ENCODE measurements around the gene VWF. TPM values are rescaled to one million over a fixed set of nuclear protein-coding genes. Genes with fewer than 3 reads are reported as not detected.
A peak's percentile ranks its signal among the peaks of the same experiment; 100 is the strongest.
"Not testable (repeated sequence)": the region's sequence is repeated elsewhere in the genome, so short reads cannot be mapped to it uniquely, and the experiment has no call there.

VWF gene
- 0.13 and 0.37 TPM in 2 replicates for total RNA-seq (2014; rRNA removed; shearing (Covaris generic))
- 0.48 and 1.4 TPM in 2 replicates for polyA plus RNA-seq (2015; cell fraction: cytosol; rRNA removed)
- polyA plus RNA-seq (2015; cell fraction: nucleus; rRNA removed): 0.22 and 0.78 TPM in 2 replicates

DNA sequence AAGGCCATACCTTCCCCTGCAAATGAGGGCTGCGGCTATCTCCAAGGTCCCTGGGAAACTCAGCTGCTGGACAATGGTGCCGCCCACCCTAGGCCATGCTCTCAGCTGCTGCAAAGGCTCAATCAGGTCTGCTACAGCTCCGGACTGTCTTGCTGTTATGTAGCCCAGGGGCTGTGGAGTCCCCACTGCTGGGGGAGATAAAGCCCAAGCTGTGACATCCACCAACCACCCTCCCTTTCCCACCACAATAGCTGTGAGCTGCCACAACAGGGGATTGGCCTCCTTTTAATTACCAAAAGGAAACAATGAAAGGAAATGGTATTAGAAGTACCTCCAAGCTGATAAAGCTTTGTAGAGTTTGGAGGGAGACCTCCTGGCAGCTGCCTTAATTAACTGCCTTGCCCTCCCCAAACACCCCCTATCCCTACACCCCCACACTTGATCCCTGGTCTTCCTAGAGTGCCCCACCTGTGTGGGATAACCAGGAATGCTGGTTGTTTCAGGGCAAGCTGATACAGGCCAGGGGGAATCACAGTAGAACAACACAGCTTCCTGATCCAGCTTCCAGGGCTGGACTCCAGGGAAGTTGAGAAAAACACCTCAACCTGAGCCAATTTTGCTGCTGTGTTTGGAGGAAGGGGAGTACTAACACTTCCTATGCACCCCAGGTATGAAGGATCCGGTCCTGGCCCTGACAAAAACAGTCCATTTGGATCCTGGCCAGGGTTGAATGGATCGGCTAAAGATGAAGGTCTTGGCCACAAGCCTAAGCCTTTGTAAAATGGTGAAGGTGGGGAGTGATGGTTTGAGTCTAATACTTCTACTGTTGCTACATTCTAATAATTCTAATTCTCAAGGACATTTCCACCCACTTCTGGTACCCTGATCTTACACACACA, at the start of gene VWF:
Gene VWF, minus strand, starts transcription at position 260 of the 899 bp plus-strand sequence. CDS start 1,474 bp downstream, outside the sequence.
- in situ Hi-C loops (cut with HindIII; ENCODE audit: low pct_unique_long_range_greater_than_20kb, low sequenced_read_pairs): no loop called here
- DNase-seq (ENCODE audit: low read depth, low spot score): no peak

DNA sequence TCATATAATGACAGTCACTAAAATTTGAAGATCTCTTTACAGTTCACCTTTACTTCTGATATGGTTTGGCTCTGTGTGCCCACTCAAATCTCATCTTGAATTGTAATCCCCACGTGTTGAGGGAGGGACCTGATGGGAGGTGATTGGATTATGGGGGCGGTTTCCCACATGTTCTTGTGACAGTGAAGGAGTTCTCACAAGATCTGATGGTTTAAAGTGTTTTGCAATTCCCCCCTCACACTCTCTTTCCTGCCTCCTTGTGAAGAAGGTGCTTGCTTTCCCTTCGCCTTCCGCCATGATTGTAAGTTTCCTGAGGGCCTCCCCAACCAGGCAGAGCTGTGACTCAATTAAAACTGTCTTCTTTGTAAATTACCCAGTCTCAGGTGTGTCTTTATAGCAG, 48.4 kb upstream of the VWF start:
- DNase-seq (ENCODE audit: low read depth, low spot score): no peak
- in situ Hi-C loops (cut with HindIII; ENCODE audit: low pct_unique_long_range_greater_than_20kb, low sequenced_read_pairs): no loop called here

DNA sequence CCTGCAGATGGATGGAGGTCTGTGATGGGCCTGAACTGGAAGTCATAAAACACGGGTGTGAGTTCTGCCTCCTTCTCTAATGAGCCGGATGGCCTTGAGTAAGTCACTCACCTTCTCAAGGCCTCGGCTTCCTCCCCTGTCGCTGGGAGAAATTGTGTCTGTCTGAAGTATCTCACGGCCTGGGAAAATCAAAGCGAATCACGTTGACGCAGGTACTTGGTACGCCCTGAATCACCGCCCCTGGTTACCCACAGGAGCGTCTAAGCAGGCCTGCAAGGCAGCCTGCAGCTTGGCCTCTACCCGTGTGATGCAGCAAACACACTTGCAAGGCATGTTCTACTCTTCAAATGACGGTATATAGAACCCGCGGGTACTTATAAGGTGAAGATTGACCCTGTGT, 47.6 kb upstream of the VWF start:
- in situ Hi-C loops (cut with HindIII; ENCODE audit: low pct_unique_long_range_greater_than_20kb, low sequenced_read_pairs): no loop called here
- no peak for DNase-seq (ENCODE audit: low read depth, low spot score)

DNA sequence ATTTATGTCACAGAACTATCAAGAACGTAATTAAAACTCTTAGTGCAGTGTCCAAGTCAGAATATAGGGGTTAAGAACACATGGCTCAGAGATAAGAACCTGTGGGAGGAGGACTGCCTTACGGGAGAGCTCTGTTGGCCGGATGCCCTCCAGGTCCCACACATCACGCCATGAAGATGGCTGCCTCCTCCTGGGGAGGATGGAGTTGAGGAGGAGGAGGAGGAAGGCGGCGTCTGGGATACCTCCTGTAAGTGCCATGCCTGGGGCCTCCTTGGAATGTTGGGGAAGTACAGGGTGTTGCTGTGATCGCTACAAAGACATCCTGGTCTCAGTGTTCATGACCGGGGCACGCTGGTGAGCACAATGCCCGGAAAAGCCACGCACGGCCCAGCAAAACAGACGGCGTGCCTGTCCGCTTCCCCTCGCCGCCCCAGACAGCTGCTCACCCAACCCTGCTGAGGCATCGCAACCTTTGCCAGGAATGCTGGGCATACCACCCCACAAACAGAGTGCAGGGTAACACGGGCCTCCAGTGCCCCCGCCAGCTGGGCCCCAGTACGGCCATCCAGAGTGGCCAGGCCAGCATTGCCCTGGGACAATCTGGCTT, 47.0 kb upstream of the VWF start:
- no peak for DNase-seq (ENCODE audit: low read depth, low spot score)
- in situ Hi-C loops (cut with HindIII; ENCODE audit: low pct_unique_long_range_greater_than_20kb, low sequenced_read_pairs): no loop called here

DNA sequence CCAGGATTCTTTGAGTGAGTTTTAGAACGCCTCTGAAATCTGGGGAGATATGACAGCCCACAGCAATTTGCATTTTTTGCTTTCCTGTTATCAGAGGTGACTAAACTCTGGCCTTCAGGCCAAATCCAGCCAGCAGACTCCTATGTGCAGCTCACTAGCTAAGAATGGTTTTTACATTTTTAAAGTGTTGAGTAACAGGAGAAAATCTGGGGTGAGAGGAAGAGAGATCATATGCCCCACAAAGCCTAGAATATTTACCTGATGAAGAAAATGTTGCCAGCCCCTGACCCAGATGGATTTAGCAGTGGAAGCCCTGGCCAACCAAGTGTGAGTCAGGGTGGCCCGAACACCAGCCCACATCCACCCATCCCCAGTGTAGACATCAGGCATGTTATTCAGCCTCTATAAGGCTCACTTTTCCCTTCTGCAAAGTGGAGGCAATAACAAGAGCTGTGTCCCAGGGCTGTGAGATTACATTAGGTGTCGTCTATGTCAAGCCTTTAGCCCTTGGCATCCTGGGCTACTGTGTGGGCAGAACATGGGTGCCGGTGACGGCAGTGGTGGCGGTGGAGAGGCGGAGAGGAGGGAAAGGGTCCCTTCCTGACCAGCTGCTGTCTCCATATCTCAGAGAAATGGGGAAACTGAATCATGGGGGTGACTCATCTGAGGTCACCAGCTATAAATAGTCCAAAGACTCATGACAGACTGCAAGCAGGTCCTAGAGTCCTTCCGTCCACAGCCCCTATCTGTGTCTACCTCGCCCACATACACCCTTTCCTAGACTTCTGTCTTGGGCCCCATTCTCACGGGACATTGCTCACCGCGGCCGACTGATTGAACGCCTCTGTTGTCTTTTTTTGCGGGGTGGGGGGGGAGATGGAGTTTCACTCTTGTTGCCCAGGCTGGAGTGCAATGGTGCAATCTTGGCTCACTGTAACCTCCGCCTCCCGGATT, 43.1 kb upstream of the VWF start:
- in situ Hi-C loops (cut with HindIII; ENCODE audit: low pct_unique_long_range_greater_than_20kb, low sequenced_read_pairs): no loop called here
- DNase-seq (ENCODE audit: low read depth, low spot score): peak; percentile 36

DNA sequence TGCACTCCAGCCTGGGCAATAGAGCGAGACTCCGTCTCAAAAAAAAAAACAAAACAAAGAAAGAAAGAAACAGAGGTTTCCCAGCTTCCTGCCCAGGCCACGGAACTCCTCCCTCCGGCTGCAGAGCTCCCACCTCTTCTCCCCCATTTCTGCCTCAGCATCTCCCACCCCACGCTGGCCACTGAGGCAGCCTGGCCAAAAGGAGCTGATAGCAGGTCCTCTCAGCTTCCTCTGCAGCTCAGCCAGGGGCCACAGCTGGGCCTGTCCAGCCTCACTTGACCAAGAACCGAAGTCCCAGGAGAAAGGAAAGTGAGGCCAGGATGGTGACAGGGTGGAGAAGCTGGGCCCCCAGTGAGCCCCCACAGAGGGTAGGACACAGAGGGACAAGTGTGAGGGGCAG, 42.3 kb upstream of the VWF start:
- in situ Hi-C loops (cut with HindIII; ENCODE audit: low pct_unique_long_range_greater_than_20kb, low sequenced_read_pairs): no loop called here
- no peak for DNase-seq (ENCODE audit: low read depth, low spot score)

DNA sequence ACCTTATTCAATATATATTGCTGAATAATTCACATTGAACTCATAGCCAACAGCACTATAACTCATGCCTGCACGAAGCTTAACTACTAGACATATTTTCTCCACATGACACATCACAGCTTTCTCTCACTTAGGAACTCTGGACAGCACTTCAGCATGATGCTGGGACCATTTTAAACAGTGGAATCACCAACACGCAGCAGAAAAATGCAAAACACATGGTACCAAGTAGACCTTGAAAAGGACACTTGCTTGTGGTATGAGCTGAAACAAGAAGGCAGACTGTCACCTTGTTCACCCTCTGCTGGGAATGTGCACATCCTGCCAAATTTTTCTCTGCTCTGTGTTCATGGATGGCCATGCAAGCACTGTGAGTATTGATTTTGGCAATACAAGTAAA, 40.9 kb upstream of the VWF start:
- in situ Hi-C loops (cut with HindIII; ENCODE audit: low pct_unique_long_range_greater_than_20kb, low sequenced_read_pairs): no loop called here
- no peak for DNase-seq (ENCODE audit: low read depth, low spot score)

DNA sequence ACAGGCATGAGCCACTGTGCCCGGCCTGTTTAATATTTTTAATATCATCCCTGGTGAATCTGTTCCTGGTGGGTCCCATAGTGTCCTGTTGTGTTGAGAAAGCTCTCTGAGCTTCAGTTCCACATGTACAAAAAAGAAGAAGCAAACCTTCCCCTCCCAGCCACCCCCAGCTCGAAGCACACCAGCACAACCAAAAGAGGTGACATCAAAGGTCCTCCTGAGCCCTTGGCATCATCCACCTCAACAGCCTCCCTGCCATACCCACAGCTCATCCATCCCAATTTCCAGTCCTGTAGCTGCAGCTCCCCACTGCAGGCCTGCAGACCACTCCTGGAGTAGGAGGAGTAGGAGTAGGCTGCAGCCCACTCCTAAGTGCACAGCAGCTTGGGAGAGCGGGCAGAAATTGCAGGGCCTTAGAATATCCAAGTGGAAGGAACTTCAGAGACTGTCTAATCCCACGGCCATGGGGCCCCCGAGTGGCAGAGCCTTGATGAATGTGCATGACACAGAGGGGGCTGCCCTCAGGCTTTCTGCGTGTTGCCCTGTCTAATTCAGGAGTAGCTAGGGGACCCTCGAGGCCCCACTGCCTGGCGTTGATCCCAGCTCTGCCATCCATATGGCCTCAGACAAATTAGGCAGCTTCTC, 39.1 kb upstream of the VWF start:
- no peak for DNase-seq (ENCODE audit: low read depth, low spot score)
- in situ Hi-C loops (cut with HindIII; ENCODE audit: low pct_unique_long_range_greater_than_20kb, low sequenced_read_pairs): no loop called here

DNA sequence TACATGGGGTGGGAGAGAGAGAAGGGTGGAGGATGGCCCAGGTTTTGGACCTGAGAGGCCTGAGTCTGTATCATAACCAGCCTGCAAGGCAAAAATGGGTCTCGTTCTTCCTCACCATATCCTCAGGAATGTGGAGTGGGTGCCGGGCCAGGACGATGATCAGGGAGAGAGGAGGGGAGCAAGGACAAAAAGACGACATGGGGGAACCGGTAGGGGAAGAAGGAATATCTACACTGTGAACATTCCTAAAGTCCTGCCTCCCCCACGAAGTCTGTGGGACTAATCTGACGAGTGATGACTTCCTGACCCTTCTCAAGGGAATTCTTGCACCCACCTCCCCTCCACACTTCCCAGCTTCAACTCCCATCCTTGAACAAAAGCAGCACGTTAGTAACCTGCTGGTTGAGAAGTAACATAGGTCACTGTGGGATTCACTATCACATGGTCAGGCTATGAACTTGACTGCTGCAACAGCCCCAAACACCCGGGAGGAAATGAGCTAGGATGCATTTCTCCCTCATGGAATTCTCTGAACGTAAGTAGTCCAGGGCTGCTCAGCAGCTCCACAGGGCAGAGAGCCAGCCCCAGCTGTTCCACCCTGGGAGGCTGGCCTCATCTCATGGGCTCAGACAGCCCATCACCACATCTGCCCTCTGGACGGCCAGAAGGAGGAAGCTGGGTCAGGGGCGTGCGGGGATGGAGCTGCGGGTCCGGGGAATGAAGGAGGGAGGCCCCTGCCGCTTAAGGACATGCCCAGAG, 36.8 kb upstream of the VWF start:
- in situ Hi-C loops (cut with HindIII; ENCODE audit: low pct_unique_long_range_greater_than_20kb, low sequenced_read_pairs): no loop called here
- no peak for DNase-seq (ENCODE audit: low read depth, low spot score)

DNA sequence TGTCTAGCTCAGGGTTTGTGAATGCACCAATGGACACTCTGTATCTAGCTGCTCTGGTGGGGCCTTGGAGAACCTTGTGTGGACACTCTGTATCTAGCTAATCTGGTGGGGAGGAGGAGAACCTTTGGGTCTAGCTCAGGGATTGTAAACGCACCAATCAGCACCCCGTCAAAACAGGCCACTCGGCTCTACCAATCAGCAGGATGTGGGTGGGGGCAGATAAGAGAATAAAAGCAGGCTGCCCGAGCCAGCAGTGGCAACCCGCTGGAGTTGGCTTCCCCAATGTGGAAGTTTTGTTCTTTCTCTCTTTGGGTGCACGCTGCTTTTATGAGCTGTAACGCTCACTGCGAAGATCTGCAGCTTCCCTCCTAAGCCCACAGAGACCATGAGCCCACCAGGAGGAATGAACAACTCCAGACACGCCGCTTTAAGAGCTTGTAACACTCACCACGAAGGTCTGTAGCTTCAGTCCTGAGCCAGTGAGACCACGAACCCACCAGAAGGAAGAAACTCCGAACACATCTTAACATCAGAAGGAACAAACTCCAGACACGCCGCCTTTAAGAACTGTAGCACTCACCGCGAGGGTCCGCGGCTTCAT, 35.7 kb upstream of the VWF start:
- DNase-seq (ENCODE audit: low read depth, low spot score); in situ Hi-C loops (cut with HindIII; ENCODE audit: low pct_unique_long_range_greater_than_20kb, low sequenced_read_pairs): not testable (repeated sequence)

DNA sequence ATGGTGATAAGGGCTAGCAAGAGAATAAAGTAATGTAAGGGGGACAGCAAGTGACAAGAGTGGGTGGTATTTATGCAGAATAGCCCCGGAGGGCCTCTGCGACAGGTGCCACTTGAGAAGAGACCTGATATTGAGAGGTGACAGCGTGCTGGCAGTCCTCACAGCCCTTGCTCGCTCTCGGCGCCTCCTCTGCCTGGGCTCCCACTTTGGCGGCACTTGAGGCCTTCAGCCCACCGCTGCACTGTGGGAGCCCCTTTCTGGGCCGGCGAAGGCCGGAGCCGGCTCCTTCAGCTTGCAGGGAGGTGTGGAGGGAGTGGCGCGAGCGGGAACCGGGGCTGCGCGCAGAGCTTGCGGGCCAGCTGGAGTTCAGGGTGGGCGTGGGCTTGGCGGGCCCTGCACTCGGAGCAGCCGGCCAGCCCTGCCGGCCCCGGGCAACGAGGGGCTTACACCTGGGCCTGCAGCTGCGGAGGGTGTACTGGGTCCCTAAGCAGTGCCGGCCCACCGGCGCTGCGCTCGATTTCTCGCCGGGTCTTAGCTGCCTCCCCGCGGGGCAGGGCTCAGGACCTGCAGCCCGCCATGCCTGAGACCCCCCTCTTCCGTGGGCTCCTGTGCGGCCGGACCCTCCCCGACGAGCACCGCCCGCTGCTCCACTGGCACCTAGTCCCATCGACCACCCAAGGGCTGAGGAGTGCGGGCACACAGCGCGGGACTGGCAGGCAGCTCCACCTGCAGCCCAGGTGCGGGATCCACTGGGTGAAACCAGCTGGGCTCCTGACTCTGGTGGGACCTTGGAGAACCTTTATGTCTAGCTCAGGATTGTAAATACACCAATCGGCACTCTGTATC, 34.9 kb upstream of the VWF start:
- DNase-seq (ENCODE audit: low read depth, low spot score); in situ Hi-C loops (cut with HindIII; ENCODE audit: low pct_unique_long_range_greater_than_20kb, low sequenced_read_pairs): not testable (repeated sequence)

DNA sequence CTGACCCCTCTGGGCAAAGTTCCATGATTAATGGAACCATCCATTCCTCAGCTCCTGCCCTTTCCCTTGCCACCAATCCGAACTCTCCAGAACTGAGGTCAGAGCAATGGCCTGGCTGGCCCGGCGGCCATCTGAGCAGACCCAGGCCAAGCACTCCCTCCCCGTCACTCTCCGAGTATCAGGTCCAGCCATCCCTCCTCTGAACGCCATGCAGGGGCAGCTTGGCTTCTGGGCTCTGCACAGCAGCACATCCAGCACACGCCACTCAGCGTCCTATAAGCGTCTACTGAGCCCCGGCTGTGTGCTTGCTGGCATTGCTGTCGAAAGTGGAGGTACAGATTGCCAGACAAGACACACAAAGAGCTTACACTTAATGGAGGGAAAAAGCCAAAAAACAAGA, 34.3 kb upstream of the VWF start:
- in situ Hi-C loops (cut with HindIII; ENCODE audit: low pct_unique_long_range_greater_than_20kb, low sequenced_read_pairs): no loop called here

DNA sequence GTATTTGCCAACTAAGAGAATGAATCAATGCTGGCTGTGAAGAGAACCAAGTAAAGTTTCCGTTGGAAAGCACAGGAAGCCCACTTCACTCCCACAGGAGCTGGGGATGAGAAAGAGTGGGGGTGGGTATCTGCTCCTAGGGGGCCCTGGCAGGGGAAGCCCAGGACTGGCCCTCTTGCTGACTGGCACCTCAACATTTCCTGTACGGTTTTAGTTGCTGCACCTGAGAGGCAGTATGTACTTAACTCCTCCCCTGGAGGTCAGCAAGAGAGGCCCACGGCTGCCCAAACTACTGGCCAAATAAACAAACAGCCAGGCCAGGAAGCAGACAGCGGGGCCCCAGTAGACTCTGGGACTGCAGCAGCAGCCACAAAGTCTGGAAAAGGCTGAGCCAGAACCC, 33.8 kb upstream of the VWF start:
- in situ Hi-C loops (cut with HindIII; ENCODE audit: low pct_unique_long_range_greater_than_20kb, low sequenced_read_pairs): no loop called here
- no peak for DNase-seq (ENCODE audit: low read depth, low spot score)

More for the DNA sequence above, 34.3 kb upstream of the VWF start:
- DNase-seq (ENCODE audit: low read depth, low spot score): no peak

DNA sequence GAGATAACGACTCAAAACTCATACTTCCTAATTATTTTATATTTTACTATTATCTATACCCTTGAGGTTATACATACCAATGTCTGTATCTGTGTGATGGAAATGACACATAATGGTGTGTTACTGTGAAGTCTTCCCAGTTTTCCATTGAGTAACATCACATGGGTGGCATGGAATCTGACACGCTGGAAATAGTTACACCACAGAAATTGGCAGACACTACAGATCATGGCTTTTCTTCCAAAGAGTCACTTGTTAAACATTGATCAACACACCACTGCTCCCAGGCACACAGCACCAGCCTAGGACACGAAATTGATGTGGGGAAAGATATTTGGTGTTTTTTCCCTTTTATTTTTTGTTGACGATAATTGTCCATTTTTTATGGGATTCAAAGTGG, 33.0 kb upstream of the VWF start:
- no peak for DNase-seq (ENCODE audit: low read depth, low spot score)
- in situ Hi-C loops (cut with HindIII; ENCODE audit: low pct_unique_long_range_greater_than_20kb, low sequenced_read_pairs): no loop called here

DNA sequence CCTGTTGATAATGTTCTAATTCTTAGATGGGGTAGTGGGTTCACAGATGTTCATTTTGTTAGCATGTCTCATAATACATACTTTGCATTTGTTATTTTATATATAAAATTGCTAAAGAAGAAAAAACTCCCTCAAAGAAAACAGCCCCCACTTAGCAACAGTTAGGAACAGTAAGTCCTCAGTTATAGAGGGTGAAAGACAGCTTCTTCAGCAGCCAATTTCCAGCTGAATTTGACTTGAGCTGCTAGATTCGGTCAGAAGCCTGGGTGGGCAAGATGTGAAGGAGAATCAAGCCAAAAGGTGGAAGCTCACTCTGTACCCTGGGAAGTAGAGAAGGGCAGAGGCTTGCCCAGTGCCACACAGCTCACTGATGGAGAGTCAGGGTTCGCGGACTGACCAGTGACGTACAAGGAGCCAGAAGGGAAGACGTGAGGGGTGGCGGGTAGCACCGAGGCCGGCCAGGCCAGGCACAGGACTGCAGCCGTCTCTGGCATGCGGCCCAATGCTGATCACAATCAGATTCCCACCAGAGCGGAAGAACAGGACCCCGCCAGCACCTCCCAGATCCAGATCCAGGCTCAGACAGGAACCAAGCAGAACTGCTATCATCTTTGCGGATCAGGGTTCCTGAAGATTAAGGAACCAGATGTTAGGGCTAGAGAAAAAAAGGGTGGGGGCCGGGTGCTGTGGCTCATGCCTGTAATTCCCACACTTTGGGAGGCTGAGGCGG, 30.4 kb upstream of the VWF start:
- DNase-seq (ENCODE audit: low read depth, low spot score): no peak
- in situ Hi-C loops (cut with HindIII; ENCODE audit: low pct_unique_long_range_greater_than_20kb, low sequenced_read_pairs): no loop called here

Data from SK-MEL-5 (cell line).